Measurements from ENCODE around the gene INHBB.

- no peak for TF ChIP-seq POLR2A (IDR thresholded peaks at IDR 0.05; ENCODE audit: low read depth, low read length)
- no peak for TF ChIP-seq RFX5 (IDR thresholded peaks at IDR 0.05; ENCODE audit: low read depth, low read length)
- no peak for TF ChIP-seq CHD1 (IDR thresholded peaks at IDR 0.05; ENCODE audit: low read depth, low read length)
Observed at GRCh38 chr2:120362926-120363325, 17.0 kb downstream of the INHBB start.

Data from IMR-90 (cell line).